Muscle of leg (tissue), 11 donors: ENCODE data around the gene NID1. TPM values are rescaled to one million over a fixed set of nuclear protein-coding genes. Genes with fewer than 3 reads are reported as not detected.

ENCODE experiments used
- DNase-seq: peaks from one replicate; pipeline ENCODE4 v3.0.0; 2013
- H3K27ac ChIP-seq: one replicate; pipeline ENCODE4 v1.5.1; 2013; ENCODE audit warnings: mild to moderate bottlenecking, low read length, control low read depth
- H3K27me3 ChIP-seq: one replicate; pipeline ENCODE4 v1.6.1; 2013; ENCODE audit warnings: low read length; ENCODE audit not compliant: control insufficient read depth, insufficient read depth
- H3K36me3 ChIP-seq: one replicate; pipeline ENCODE4 v1.6.1; 2013; ENCODE audit warnings: low read length; ENCODE audit not compliant: control insufficient read depth, insufficient read depth
- H3K4me1 ChIP-seq: one replicate; pipeline ENCODE4 v1.6.1; 2013; ENCODE audit warnings: low read length; ENCODE audit not compliant: control insufficient read depth, insufficient read depth
- H3K4me3 ChIP-seq: one replicate; pipeline ENCODE4 v1.5.1; 2013; ENCODE audit warnings: low read length, control low read depth
- H3K9me3 ChIP-seq: replicated peaks from 2 replicates; pipeline ENCODE4 v1.6.1; 2013; ENCODE audit warnings: low read depth, low read length; ENCODE audit not compliant: control insufficient read depth
- WGBS: methylation state at CpG from one replicate; pipeline ENCODE4 v1.1.5; 2013; ENCODE audit warnings: missing lambda C conversion rate; ENCODE audit not compliant: insufficient coverage; 5-methylcytosine and 5-hydroxymethylcytosine counted together
- polyA plus RNA-seq, 8 donors: library from polyadenylated mRNA; unstranded; fragments of 120-200 nt; gene quantifications; one replicate each; pipeline versions ENCODE4 v1.2.1 to v1.2.3, GENCODE V29; 2013; ENCODE audit warnings: inconsistent platforms in 1 of 8, low replicate concordance in 1 of 8; ENCODE audit not compliant: insufficient read length in 8 of 8, insufficient read depth in 1 of 8
- total RNA-seq: library from RNA; stranded (reverse); fragments of 120-200 nt; gene quantifications from one replicate; pipeline ENCODE4 v1.2.4, GENCODE V29; 2013

Gene NID1
- total and polyA plus RNA-seq, 9 donors: 92.3 to 323 (median 246) TPM

DNA sequence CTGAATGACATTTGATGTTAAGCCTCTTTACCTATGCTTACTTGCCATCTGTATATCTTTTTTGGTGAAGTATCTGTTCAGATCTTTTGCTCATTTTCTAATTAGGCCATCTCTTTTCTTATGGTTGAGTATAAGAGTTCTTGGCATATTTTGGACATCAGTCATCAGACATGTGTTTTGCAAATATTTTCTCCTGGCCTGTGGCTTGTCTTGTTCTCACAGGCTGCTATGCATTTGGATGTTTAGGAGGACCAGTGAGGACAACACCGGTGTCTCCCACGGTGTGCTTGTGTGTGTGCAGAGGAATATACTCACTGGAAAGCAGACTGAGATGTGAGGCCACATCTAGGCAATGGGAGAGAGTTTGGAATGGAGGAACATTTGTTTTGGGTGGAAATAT, 111.1 kb downstream of the NID1 start:
- Histone ChIP-seq H3K4me3 (no peak overlapping the region), H3K9me3 (no peaks in the 10 kb centered on the region), H3K4me1 (no peaks in the 10 kb centered on the region), H3K36me3 (no peaks in the 10 kb centered on the region), H3K27ac (no peak overlapping the region), H3K27me3 (no peaks in the 10 kb centered on the region)
- DNase-seq: no peak
- 86% methylated on average over 2 of the region's 2 CpGs for WGBS

DNA sequence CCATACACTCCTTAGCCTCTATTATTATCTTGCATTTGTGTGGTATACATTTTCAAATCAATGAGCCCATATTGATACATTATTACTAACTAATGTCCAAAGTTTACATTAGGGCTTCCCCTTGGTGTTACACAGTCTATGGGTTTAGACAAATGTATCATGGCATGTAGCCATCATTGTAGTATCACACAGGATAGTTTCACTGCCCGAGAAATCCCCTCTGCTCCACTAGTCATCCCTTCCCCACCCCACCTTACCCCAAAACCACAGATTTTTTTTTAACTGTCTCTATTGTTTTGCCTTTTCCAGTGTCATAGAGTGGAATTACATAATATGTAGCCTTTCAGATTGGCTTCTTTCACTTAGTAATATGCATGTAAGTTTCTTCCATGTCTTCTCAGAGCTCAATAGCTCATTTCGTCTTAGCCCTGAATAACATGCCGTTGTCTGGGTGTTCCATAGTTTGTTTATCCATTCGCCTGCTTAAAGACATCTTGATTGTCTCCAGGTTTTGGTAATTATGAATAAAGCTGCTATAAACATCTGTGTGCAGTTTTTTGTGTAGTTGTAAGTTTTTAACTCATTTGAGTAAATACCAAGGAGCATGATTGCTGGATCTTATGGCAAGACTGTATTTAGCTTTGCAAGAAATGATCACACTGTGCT, 111.8 kb downstream of the NID1 start:
- H3K4me1 ChIP-seq: no peaks in the 10 kb centered on the region
- DNase-seq: no peak
- no peak overlapping the region for H3K4me3 ChIP-seq
- H3K27ac ChIP-seq: no peak overlapping the region
- no peaks in the 10 kb centered on the region for H3K27me3 ChIP-seq
- no peaks in the 10 kb centered on the region for H3K9me3 ChIP-seq
- H3K36me3 ChIP-seq: no peaks in the 10 kb centered on the region
- WGBS: 67% methylated on average over 1 of the region's 4 CpGs

DNA sequence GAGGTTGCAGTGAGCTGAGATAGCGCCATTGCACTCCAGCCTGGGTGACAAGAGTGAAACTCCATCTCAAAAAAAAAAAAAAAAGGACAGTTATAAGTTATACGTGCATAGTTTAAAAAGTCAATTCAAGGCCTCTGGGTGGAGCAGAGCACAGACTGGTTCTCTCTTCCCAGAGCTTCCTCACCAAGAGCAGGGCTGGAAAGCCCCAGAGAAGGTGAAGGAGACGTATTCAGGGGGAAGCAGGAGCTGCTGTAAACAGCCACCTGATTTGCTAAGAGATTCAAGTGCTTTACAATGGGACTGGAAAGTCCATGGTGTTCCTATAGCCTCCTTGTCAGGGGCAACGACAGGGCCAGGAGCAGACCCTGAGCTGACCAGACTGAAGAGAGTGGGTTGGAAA, 113.2 kb downstream of the NID1 start:
- Histone ChIP-seq H3K27ac (no peak overlapping the region), H3K9me3 (no peaks in the 10 kb centered on the region), H3K27me3 (no peaks in the 10 kb centered on the region), H3K4me3 (no peak overlapping the region), H3K4me1 (no peaks in the 10 kb centered on the region), H3K36me3 (no peaks in the 10 kb centered on the region)
- 100% methylated on average over 1 of the region's 4 CpGs for WGBS
- no peak for DNase-seq

DNA sequence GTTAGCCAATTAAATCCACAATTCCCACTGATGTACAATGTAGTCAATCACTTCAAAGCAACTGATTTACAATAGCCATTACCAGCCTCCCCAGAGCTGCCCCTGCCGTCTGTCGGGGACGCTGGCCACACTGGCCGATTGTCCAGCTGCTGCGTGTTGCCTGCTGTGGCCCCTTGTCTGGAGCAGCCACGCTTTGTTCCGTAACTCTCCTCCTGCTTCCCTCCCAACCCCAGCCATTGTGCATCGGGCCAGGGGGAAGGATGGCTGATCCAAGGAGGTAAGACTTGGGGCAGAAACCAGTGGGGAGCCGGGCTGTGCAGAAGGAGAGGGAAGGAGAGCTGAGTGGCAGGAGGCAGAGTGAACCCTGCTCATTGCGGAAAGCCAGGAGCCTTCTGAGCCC, 114.6 kb downstream of the NID1 start:
- Histone ChIP-seq H3K4me1 (no peaks in the 10 kb centered on the region), H3K27ac (no peak overlapping the region), H3K9me3 (no peaks in the 10 kb centered on the region), H3K36me3 (no peaks in the 10 kb centered on the region), H3K27me3 (no peaks in the 10 kb centered on the region), H3K4me3 (no peak overlapping the region)
- no peak for DNase-seq
- WGBS: 83% methylated on average over 1 of the region's 10 CpGs

DNA sequence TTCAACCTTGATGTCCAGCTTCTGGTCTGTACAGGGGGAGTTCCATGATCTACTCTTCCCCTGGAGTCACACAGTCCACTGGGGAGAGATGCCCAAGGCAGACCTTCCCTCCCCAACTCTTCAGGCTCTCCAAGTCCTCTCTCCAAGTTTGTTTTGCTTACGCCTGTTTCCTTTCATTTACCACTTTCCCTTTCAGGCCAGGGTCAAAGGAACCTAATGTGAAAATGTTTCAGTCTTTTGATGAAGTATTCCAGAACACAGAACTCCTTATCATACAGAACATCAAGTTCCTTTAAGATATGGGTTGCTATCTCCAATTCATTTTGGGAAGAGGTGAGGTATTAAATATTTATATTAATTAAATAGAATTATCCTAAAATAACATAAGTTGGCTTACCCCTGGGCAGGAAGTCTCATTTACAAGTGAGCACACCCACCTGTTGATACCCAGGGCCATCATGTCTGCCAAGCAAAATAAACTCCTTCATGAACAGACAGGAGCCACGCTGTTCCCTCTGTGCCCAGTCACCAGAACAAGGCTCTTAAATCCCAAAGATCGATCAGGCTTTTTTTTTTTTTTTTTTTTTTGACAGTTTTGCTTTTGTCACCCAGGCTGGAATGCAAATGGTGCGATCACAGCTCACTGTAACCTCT, 116.0 kb downstream of the NID1 start:
- Histone ChIP-seq H3K4me1 (no peaks in the 10 kb centered on the region), H3K27me3 (no peaks in the 10 kb centered on the region), H3K27ac (no peak overlapping the region), H3K4me3 (no peak overlapping the region), H3K9me3 (no peaks in the 10 kb centered on the region), H3K36me3 (no peaks in the 10 kb centered on the region)
- no peak for DNase-seq
- WGBS: 95% methylated on average over 3 of the region's 4 CpGs

DNA sequence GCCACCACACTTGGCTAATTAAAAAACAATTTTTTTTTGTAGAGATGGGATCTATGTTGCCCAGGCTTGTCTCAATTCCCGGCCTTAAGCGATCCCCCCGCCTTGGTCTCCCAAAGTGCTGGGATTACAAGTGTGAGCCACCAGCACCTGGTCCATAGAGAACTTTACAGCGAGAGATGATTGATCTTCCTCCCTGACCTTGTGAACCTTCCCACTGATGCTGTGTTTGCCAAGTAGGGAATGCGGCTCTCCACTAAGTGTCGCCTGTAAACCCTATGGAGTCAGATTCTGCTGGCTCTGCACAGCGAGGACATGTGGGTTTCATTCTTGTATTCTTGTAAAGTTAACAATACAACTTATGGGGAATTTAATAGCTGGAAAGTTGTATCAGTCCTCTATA, 116.9 kb downstream of the NID1 start:
- no peak overlapping the region for H3K27ac ChIP-seq
- no peaks in the 10 kb centered on the region for H3K27me3 ChIP-seq
- H3K4me3 ChIP-seq: no peak overlapping the region
- H3K36me3 ChIP-seq: no peaks in the 10 kb centered on the region
- DNase-seq: no peak
- no peaks in the 10 kb centered on the region for H3K9me3 ChIP-seq
- WGBS: 83% methylated on average over 3 of the region's 7 CpGs
- no peaks in the 10 kb centered on the region for H3K4me1 ChIP-seq

DNA sequence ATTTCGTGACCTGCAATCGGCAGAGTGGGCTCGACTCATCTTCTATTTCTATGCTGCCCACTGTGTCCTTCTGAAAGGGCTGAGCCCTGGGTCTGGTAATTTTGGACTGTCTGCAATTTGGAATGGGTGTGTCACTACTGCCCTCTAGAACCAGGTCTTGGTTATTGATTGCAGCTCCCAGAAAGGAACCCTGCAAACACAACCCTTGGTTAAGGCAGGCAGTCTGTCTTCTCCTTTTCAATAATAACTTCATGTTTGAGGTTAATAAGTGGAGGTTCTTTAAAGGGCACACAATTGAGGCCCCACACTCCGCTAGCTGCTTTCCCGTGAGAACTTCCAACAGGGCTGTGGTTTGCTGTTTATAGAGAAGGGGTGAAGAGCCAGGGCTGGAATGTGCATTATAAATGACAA, 118.3 kb downstream of the NID1 start:
- no peaks in the 10 kb centered on the region for H3K4me1 ChIP-seq
- DNase-seq: no peak
- H3K27ac ChIP-seq: no peak overlapping the region
- H3K36me3 ChIP-seq: no peaks in the 10 kb centered on the region
- H3K9me3 ChIP-seq: no peaks in the 10 kb centered on the region
- WGBS: 93% methylated on average over 3 of the region's 5 CpGs
- no peaks in the 10 kb centered on the region for H3K27me3 ChIP-seq
- no peak overlapping the region for H3K4me3 ChIP-seq

DNA sequence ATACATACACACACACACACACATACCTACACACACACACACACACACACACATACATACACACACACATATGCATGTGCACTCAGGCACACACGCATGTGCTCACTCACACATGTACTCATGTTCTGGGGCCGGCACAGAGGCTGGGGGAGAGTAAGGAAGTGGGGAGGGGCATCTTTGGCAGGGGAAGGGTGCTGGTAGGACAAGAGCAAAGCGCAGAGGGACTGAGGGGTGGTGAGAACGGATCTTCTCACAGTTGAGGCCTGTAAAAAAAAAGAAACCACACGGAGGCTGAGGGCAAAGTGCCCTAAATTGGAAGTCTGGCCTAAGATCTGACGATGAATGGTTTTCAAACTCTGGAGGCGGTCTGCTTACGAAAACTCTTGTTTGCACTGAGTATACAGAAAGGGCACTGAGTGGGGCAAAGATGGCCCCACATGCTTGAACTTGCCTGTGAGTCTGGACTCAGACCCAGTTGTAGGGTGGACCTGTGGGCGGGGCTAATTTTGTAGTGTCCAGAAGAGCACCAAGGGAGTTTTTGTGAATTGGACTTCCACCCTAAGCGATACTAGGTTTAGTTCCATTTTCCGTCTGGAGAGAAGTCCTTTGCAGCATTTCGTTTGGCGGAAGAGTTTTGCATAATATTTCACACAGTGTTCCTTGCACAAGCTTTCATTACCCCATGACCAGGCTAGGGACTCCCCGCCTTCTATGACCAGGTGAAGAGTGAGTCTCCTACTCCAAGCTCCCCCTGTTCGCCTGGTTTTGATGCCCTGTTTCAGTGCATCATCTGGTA, 118.9 kb downstream of the NID1 start:
- no peak overlapping the region for H3K27ac ChIP-seq
- no peaks in the 10 kb centered on the region for H3K4me1 ChIP-seq
- H3K36me3 ChIP-seq: no peaks in the 10 kb centered on the region
- WGBS: 85% methylated on average over 14 of the region's 15 CpGs
- H3K4me3 ChIP-seq: no peak overlapping the region
- no peaks in the 10 kb centered on the region for H3K9me3 ChIP-seq
- H3K27me3 ChIP-seq: no peaks in the 10 kb centered on the region
- DNase-seq: peak; percentile 36

DNA sequence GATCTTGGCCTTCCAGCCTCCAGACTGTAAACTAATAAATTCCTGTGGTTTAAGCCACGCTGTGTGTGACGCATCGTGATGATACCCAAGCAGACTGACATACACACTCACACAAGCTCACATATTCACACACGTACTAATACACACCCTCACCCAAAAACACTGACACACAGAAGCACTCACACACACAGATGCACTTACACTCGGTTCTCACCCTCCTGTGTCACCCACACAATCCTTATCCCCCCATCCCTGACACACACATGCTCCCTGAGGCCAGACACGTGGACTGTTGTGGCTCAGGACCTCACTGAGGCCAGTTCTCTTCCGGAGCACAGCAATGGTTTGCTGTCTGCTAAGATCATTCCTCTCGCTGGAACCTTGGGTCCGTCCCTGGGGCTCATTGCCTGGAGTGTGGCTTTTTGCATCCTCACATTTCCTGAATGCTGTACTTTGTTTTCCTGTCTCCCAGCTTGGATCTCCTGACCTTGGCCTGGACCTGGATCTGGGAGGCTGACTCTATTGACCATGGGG, 121.2 kb downstream of the NID1 start:
- H3K27me3 ChIP-seq: no peaks in the 10 kb centered on the region
- no peaks in the 10 kb centered on the region for H3K4me1 ChIP-seq
- H3K36me3 ChIP-seq: no peaks in the 10 kb centered on the region
- WGBS: 38% methylated on average over 9 of the region's 9 CpGs
- H3K9me3 ChIP-seq: no peaks in the 10 kb centered on the region
- no peak overlapping the region for H3K27ac ChIP-seq
- no peak overlapping the region for H3K4me3 ChIP-seq
- no peak for DNase-seq

DNA sequence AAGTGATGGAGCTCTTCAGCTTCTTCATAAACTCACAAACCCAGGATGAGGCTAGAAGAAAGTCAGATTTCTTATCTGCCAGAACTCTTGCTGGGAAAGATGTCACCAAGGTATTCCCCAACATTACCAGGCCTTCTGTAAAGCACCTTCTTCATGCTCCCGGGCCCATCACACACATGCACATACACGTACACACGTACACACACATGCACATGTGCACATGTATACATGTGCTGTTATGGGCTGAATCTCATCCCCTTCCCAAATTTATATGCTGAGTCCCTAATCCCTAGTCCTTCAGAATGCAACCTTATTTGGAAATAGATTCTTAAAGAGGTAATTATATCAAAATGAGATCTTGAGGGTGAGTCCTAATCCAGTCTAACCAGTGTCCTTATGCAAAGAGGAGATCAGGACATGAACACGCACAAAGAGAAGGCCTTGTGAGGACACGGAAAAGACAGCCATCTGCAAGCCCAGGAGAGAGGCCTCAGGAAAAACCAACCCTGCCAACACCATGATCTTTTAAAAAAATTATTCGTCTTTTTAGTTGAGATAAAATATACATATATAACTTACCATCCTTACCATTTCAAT, 121.8 kb downstream of the NID1 start:
- no peaks in the 10 kb centered on the region for H3K4me1 ChIP-seq
- no peak overlapping the region for H3K27ac ChIP-seq
- no peaks in the 10 kb centered on the region for H3K27me3 ChIP-seq
- no peak for DNase-seq
- no peak overlapping the region for H3K4me3 ChIP-seq
- no peaks in the 10 kb centered on the region for H3K9me3 ChIP-seq
- no peaks in the 10 kb centered on the region for H3K36me3 ChIP-seq
- WGBS: 87% methylated on average over 3 of the region's 6 CpGs
